ENCODE measurements around the gene OR2T3. TPM values are rescaled to one million over a fixed set of nuclear protein-coding genes. Genes with fewer than 3 reads are reported as not detected.
"Not testable (repeated sequence)": the region's sequence is repeated elsewhere in the genome, so short reads cannot be mapped to it uniquely, and the experiment has no call there.

The OR2T3 gene
- total and polyA plus RNA-seq, 9 donors, result not detected

DNA sequence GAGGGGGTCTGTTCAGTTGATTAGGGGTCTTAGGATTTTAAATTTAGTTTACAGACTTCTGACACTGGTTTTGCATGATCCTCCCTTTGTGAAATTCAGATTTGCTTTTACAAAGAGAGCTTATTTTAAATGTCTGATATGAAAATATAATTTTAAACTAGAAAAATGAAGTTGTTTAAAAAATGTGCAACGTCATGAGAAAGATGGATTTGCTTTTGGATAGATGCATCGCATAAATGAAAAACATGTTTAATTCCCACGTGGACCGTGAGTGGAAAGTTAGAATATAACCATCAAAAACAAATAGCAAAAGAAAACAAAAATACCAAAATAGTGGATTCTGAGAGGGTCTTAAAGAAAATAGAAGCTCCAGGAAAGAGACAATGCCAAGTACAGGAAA lies 2.0 kb upstream of the OR2T3 start:
- Histone ChIP-seq H3K4me1 (ENCODE audit: insufficient read depth) (no peaks in the 10 kb centered on the region), H3K27ac (no peak overlapping the region), H3K4me3 (no peak overlapping the region), H3K9me3 (no peaks in the 10 kb centered on the region), H3K36me3 (no peaks in the 10 kb centered on the region), H3K27me3 (no peaks in the 10 kb centered on the region)
- DNase-seq, result no peak
- 78 to 84% (median 82%) methylated on average over 4 of the region's 4 CpGs for WGBS, 3 donors
- intact Hi-C loops (cut with DNase I), result no loop called here
- TF ChIP-seq, protein P1, sequence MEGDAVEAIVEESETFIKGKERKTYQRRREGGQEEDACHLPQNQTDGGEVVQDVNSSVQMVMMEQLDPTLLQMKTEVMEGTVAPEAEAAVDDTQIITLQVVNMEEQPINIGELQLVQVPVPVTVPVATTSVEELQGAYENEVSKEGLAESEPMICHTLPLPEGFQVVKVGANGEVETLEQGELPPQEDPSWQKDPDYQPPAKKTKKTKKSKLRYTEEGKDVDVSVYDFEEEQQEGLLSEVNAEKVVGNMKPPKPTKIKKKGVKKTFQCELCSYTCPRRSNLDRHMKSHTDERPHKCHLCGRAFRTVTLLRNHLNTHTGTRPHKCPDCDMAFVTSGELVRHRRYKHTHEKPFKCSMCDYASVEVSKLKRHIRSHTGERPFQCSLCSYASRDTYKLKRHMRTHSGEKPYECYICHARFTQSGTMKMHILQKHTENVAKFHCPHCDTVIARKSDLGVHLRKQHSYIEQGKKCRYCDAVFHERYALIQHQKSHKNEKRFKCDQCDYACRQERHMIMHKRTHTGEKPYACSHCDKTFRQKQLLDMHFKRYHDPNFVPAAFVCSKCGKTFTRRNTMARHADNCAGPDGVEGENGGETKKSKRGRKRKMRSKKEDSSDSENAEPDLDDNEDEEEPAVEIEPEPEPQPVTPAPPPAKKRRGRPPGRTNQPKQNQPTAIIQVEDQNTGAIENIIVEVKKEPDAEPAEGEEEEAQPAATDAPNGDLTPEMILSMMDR (IDR thresholded peaks at IDR 0.05), result no peak
- no peak for TF ChIP-seq POLR2A (IDR thresholded peaks at IDR 0.05)
- TF ChIP-seq EP300 (IDR thresholded peaks at IDR 0.05), result no peak

DNA sequence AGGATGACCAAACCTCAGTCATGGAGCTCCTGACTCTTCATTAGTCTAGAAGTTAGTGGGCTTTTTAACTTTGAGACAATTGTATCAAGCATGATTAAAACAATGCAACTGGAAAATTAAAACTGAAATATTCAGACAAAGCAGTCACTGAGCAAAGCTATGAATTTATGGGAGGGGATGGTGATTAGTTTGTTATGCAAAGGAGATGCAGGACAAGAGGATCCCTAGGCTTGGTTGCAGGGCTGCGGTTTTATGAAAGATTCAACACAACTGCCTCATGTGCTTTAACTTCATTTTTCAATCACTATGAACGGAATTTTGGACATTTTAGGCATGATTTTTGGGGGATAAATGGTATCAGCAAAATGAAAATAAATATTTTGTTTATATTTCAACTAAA lies 1.0 kb upstream of the OR2T3 start:
- H3K27ac ChIP-seq; intact Hi-C loops (cut with DNase I); DNase-seq; H3K27me3 ChIP-seq; H3K9me3 ChIP-seq; H3K4me1 ChIP-seq (ENCODE audit: insufficient read depth); H3K4me3 ChIP-seq; H3K36me3 ChIP-seq: not testable (repeated sequence)
- WGBS, 3 donors, result 54 to 65% (median 59%) methylated on average over 2 of the region's 2 CpGs

DNA sequence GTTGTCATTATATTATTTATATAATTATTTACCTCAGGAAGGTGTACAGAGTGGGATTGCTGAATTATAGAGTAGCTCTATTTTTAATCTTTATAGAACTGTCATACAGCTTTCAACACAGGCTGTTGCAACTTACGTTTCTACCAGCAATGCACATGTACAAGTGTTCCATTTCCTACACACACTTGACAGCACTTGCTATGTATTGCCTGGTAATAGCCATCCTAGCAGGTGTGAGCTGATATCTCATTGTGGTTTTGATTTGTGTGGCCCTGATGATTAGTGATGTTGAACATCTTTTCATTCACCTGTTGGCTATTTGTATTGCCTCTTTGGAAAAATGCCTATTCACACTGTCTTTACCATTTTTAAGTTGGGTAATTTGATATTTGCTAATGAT lies 2.5 kb downstream of the OR2T3 start:
- H3K4me1 ChIP-seq (ENCODE audit: insufficient read depth); H3K9me3 ChIP-seq; H3K27me3 ChIP-seq; H3K4me3 ChIP-seq; intact Hi-C loops (cut with DNase I); DNase-seq; H3K27ac ChIP-seq; H3K36me3 ChIP-seq: not testable (repeated sequence)
- no CpG with 5 or more reads among the region's 1 CpG for WGBS, 3 donors

DNA sequence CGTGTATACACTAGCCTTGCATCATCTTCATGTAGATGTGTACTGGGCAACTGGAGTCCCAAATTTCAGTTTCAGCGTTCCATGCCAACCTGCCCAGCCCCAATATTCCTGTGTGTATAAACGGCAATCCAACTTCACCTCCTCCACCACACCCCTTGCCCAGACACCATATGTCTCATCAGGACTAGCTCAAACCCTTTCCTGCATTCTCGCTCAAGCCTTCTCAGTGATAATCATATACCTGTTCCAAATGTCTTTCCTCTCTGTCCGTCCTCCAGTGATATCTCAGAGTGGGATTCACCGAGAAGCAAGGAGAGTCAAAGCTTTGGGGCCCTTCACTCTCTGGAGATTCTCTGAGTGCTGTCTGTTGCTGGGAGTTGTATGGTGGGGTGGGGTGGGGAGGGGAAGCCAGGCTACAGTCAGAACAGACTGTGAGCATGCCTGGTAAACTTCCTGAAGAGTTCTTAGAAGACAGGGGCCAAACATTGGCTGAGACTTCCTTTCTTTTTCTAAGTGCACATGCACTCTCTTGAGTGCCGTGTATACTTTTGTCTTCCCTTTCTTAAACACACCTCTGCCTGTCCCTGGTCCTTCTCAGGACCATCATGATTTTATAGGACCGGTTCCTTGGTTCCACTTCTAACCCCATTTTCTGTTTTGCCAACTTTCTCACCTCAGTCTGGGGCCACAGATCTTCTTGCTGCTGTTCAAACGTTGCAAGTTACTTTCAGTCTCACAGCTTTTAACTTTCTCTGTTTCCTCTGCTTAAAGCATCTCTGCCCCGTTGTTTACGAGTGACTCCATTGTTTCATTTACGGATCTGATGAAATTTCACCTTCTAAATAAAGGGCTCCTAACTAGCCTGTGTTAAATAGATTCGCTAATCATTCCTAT lies 8.8 kb downstream of the OR2T3 start:
- H3K27me3 ChIP-seq; H3K4me1 ChIP-seq (ENCODE audit: insufficient read depth); H3K27ac ChIP-seq; DNase-seq; intact Hi-C loops (cut with DNase I); H3K4me3 ChIP-seq; H3K36me3 ChIP-seq; H3K9me3 ChIP-seq: not testable (repeated sequence)
- WGBS, 3 donors, result 64 to 74% (median 66%) methylated on average over 13 of the region's 13 CpGs

DNA sequence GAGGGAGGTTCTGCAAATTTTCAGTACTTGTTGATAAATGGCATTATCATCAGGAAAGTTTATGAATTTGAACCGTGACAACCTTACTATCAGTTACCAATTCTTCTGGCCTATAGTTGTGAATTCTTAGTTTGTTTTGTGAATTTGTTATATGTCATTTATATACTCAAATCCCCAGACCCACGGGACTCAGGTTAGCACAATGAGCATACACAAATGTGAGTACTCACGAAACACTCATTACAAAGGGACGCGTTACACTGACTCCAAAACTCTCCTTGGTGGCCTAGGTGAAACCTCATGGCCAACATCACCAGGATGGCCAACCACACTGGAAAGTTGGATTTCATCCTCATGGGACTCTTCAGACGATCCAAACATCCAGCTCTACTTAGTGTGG lies 15.1 kb downstream of the OR2T3 start, which contains the start of gene OR2T5:
OR2T5 (plus strand) TSS at position 301 of the 400 bp plus-strand sequence; CDS start at position 301, 0 bp downstream.
- H3K4me3 ChIP-seq; H3K4me1 ChIP-seq (ENCODE audit: insufficient read depth); DNase-seq; intact Hi-C loops (cut with DNase I); H3K9me3 ChIP-seq; H3K27me3 ChIP-seq; H3K36me3 ChIP-seq; H3K27ac ChIP-seq: not testable (repeated sequence)
- 73 to 86% methylated on average over 4 to 5 of the region's 6 CpGs; no CpG with 5 or more reads in 1 of the 3 donors for WGBS, 3 donors

DNA sequence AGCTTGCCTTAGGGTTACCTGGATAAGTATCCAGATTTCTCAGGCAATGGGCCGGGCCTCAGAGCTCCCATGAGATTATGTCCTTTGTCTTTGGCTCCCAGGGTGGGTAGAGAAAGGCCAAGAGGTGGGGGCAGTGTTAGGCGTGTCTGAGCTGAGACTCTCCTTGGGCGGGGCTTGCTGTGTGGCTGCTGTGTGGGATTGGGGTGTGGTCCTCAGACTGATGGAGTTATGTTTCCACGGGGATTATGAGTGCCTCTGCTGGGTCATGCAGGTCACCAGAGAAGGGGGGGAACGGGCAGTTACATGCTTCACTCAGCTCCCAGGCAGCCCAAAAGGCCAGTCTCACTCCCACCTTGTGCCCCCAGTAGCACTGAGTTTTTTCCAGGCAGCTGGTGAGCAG lies 23.5 kb downstream of the OR2T3 start:
- H3K27ac ChIP-seq; DNase-seq; H3K27me3 ChIP-seq; H3K36me3 ChIP-seq; H3K4me3 ChIP-seq; H3K9me3 ChIP-seq; H3K4me1 ChIP-seq (ENCODE audit: insufficient read depth); intact Hi-C loops (cut with DNase I): not testable (repeated sequence)
- WGBS, 3 donors, result no CpG with 5 or more reads among the region's 5 CpGs

DNA sequence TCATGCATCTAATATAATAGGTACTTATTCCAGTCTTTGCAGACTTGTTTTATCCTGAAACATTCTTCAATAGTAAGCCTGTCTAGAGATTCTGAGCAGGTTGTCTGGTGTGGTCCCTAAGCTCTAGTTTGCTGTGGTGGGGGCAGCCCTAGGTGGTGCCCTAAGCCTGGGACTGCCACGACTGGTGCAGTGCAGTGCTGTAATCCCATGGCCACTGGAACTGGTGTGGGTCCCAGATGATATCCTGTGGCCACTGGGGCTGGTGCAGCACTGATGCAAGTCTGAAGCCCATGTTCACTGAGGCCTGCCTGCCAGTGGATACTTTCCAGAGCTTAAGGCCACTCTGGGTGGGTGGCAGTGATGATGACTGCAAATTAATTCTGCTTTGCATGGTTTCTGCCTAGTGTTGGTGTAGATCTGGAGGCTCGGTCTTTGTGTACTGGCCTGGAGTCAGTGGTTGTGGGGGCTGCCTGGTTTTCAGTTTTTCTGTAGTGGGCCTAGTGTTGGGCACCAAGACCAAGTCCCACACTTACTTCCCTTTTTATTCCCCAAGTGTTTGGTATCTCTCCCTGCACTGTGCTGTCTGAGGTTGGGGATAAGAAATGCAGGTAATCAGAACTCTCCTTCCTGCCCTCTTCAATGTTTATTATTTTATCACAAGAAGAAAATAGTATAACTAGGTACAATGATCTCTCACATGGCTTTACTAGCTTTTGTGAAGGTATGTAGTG lies 27.3 kb downstream of the OR2T3 start:
- intact Hi-C loops (cut with DNase I); H3K27ac ChIP-seq; H3K4me1 ChIP-seq (ENCODE audit: insufficient read depth); DNase-seq; H3K36me3 ChIP-seq; H3K27me3 ChIP-seq; H3K9me3 ChIP-seq; H3K4me3 ChIP-seq: not testable (repeated sequence)
- 61 to 94% (median 62%) methylated on average over 1 of the region's 2 CpGs for WGBS, 3 donors

DNA sequence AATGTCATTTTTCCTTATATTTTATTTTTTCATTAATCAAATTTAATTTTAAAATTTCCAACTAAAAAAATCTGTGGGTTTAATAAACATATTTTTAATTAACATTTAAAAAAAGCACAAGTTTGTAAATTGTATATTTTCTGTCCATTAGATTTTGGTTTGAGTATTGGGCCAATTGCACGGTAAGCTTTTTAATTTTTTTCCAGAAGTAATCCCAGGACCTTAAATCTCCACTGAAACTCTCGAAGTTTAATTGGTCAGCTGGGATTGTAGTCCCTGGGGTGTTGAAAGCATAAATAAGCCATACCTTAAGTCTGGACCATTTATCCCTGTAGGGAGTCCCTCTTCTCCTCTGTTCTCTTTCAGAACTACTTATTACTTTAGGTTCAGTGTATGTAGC lies 34.6 kb downstream of the OR2T3 start, which contains the start of gene OR2G6:
OR2G6 (plus strand) TSS at position 301 of the 400 bp plus-strand sequence. CDS start 13,574 bp downstream, outside the sequence.
- H3K36me3 ChIP-seq; H3K27ac ChIP-seq; H3K4me3 ChIP-seq; DNase-seq; intact Hi-C loops (cut with DNase I); H3K4me1 ChIP-seq (ENCODE audit: insufficient read depth); H3K9me3 ChIP-seq; H3K27me3 ChIP-seq: not testable (repeated sequence)
- WGBS, 3 donors, result no CpG with 5 or more reads among the region's 2 CpGs

DNA sequence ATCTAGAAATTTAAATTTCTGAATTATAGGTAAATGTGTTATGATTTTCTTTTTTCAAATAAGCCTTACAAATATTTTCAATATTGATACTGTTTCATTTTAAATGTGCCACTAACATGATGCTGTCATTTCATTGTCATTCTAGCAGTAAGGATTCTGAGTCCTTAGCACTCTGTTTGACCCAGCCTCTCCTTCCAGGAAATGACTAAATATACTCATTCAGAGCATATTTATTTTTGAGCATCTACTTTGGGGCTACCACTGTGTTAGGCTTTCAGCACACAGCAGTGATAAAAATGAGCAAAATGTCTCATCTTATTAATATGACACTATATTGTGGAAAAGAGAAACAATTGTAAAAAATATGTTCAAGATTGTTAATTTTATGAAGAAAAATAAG lies 37.1 kb downstream of the OR2T3 start:
- H3K9me3 ChIP-seq; H3K27me3 ChIP-seq; H3K27ac ChIP-seq; DNase-seq; H3K4me3 ChIP-seq; H3K36me3 ChIP-seq; intact Hi-C loops (cut with DNase I); H3K4me1 ChIP-seq (ENCODE audit: insufficient read depth): not testable (repeated sequence)
